Bronchial epithelial cell (primary cell): ENCODE results near the gene PRKCQ. TPM values are rescaled to one million over a fixed set of nuclear protein-coding genes. Genes with fewer than 3 reads are reported as not detected.
A peak's percentile ranks its signal among the peaks of the same experiment; 100 is the strongest.

Experiments used
- DNase-seq: peaks from one replicate; pipeline ENCODE4 v3.0.0-alpha.2; 2010; ENCODE audit warnings: low read depth
- FAIRE-seq: peaks from 2 replicates; lab custom pipeline; 2011; peaks lifted over from hg19 to GRCh38; lab: Jason Lieb, UNC
- H3K27me3 ChIP-seq: 2 replicates; pipeline ENCODE4 v1.5.1; 2011; ENCODE audit warnings: low read length; ENCODE audit not compliant: control insufficient read depth, insufficient read depth
- H3K36me3 ChIP-seq: 2 replicates; pipeline ENCODE4 v1.5.1; 2011; ENCODE audit warnings: low read length; ENCODE audit not compliant: control insufficient read depth, insufficient read depth
- H3K4me3 ChIP-seq: 2 replicates; pipeline ENCODE4 v1.5.1; 2011; ENCODE audit warnings: mild to moderate bottlenecking, low read depth, low read length, control low read depth
- CTCF ChIP-seq: IDR thresholded peaks from 2 replicates; pipeline ENCODE4 v1.5.1; 2011; ENCODE audit warnings: mild to moderate bottlenecking, moderate library complexity, low read length, control low read depth, inconsistent platforms; ENCODE audit not compliant: insufficient read depth, severe bottlenecking
- total RNA-seq: library from RNA; depleted of rRNA; stranded (reverse); fragments of >200 nt; gene quantifications from 2 replicates; pipeline ENCODE4 v1.2.1, GENCODE V29; 2014

Gene PRKCQ
- total RNA-seq, 1 donor from 2014 or later = 2.1 TPM

GRCh38 chr10:6607778-6608177 lies 27.7 kb upstream of the PRKCQ start:
- H3K36me3 ChIP-seq = no peaks in the 10 kb centered on the region
- peaks cover 2% of the 10 kb centered on the region for H3K27me3 ChIP-seq
- FAIRE-seq = no peak
- peak; percentile 23 for DNase-seq
- H3K4me3 ChIP-seq = no peak overlapping the region
- no peak for TF ChIP-seq CTCF

- no peak for TF ChIP-seq CTCF
- FAIRE-seq (no peak), DNase-seq (no peak)
Observed at GRCh38 chr10:6607182-6607581, 27.1 kb upstream of the PRKCQ start.

GRCh38 chr10:6603142-6604125 lies 23.4 kb upstream of the PRKCQ start:
- no peak for FAIRE-seq
- DNase-seq = no peak
- no peak for TF ChIP-seq CTCF
- Histone ChIP-seq H3K4me3 (no peak overlapping the region), H3K36me3 (no peaks in the 10 kb centered on the region), H3K27me3 (peaks cover 2% of the 10 kb centered on the region)

More at GRCh38 chr10:6607182-6607581, 27.1 kb upstream of the PRKCQ start:
- peaks cover 2% of the 10 kb centered on the region for H3K27me3 ChIP-seq
- no peaks in the 10 kb centered on the region for H3K36me3 ChIP-seq
- no peak overlapping the region for H3K4me3 ChIP-seq

- Histone ChIP-seq H3K36me3 (no peaks in the 10 kb centered on the region), H3K4me3 (no peak overlapping the region), H3K27me3 (peaks cover 2% of the 10 kb centered on the region)
- no peak for DNase-seq
- no peak for TF ChIP-seq CTCF
- no peak for FAIRE-seq
Observed at GRCh38 chr10:6602700-6603084, 22.6 kb upstream of the PRKCQ start.

- FAIRE-seq (no peak), DNase-seq (no peak)
- TF ChIP-seq CTCF = no peak
- Histone ChIP-seq H3K27me3 (peaks cover 2% of the 10 kb centered on the region), H3K36me3 (no peaks in the 10 kb centered on the region), H3K4me3 (no peak overlapping the region)
Observed at GRCh38 chr10:6602026-6602699, 22.1 kb upstream of the PRKCQ start.
